Endothelial cell (in vitro differentiated cells): Measurements from ENCODE around the gene RIC8B. TPM values are rescaled to one million over a fixed set of nuclear protein-coding genes. Genes with fewer than 3 reads are reported as not detected.

Experiments used
- DNase-seq: peaks from one replicate; pipeline ENCODE4 v3.0.0; 2021; ENCODE audit warnings: low spot score
- H3K27ac Mint-ChIP-seq: one replicate; pipeline ENCODE4 v1.8.0; 2021; ENCODE audit warnings: mixed read lengths, inconsistent platforms; ENCODE audit not compliant: unreplicated experiment
- H3K27me3 Mint-ChIP-seq: one replicate; pipeline ENCODE4 v1.8.0; 2021; ENCODE audit warnings: mild to moderate bottlenecking, moderate library complexity, mixed read lengths, inconsistent platforms; ENCODE audit not compliant: unreplicated experiment
- H3K36me3 Mint-ChIP-seq: one replicate; pipeline ENCODE4 v1.8.0; 2021; ENCODE audit warnings: mild to moderate bottlenecking, low read depth, mixed read lengths, inconsistent platforms; ENCODE audit not compliant: unreplicated experiment
- H3K4me1 Mint-ChIP-seq: one replicate; pipeline ENCODE4 v1.8.0; 2021; ENCODE audit warnings: mild to moderate bottlenecking, mixed read lengths, inconsistent platforms; ENCODE audit not compliant: unreplicated experiment
- H3K4me3 Mint-ChIP-seq: one replicate; pipeline ENCODE4 v1.8.0; 2021; ENCODE audit warnings: mild to moderate bottlenecking, mixed read lengths, inconsistent platforms; ENCODE audit not compliant: unreplicated experiment
- H3K9me3 Mint-ChIP-seq: one replicate; pipeline ENCODE4 v1.8.0; 2021; ENCODE audit warnings: mixed read lengths, inconsistent platforms; ENCODE audit not compliant: unreplicated experiment
- CTCF ChIP-seq: fragments of 200-600 bp; sonication (generic); IDR thresholded peaks from one replicate; pipeline ENCODE4 v1.5.0; 2021; ENCODE audit warnings: antibody characterized with exemption; ENCODE audit not compliant: unreplicated experiment
- total RNA-seq: library from RNA; stranded (reverse); fragmentation: NEBNext Ultra II Directional; extraction: Animal tissue kit (Norgen Biotek cat#: 25700); gene quantifications from one replicate; pipeline ENCODE4 v1.2.1, GENCODE V29; 2021; ENCODE audit not compliant: unreplicated experiment

Gene RIC8B
- total RNA-seq, 1 donor from 2014 or later: 14.0 TPM

- Mint-ChIP-seq H3K27me3 (peaks cover 5% of the 10 kb centered on the region), H3K27ac (no peak overlapping the region), H3K9me3 (no peaks in the 10 kb centered on the region), H3K36me3 (no peaks in the 10 kb centered on the region), H3K4me3 (no peak overlapping the region), H3K4me1 (peaks cover 2% of the 10 kb centered on the region)
- no peak for DNase-seq
- TF ChIP-seq CTCF: no peak
Measured at GRCh38 chr12:106911581-106911980, 137.1 kb downstream of the RIC8B start.

GRCh38 chr12:106913456-106913855, 139.0 kb downstream of the RIC8B start:
- DNase-seq: no peak
- H3K36me3 Mint-ChIP-seq: no peaks in the 10 kb centered on the region
- peaks cover 5% of the 10 kb centered on the region for H3K27me3 Mint-ChIP-seq
- H3K4me3 Mint-ChIP-seq: no peak overlapping the region
- no peaks in the 10 kb centered on the region for H3K9me3 Mint-ChIP-seq
- H3K4me1 Mint-ChIP-seq: peaks cover 2% of the 10 kb centered on the region
- no peak for TF ChIP-seq CTCF
- no peak overlapping the region for H3K27ac Mint-ChIP-seq

- no peaks in the 10 kb centered on the region for H3K36me3 Mint-ChIP-seq
- H3K9me3 Mint-ChIP-seq: no peaks in the 10 kb centered on the region
- peaks cover 5% of the 10 kb centered on the region for H3K27me3 Mint-ChIP-seq
- DNase-seq: no peak
- no peak overlapping the region for H3K4me3 Mint-ChIP-seq
- no peak overlapping the region for H3K27ac Mint-ChIP-seq
- TF ChIP-seq CTCF: no peak
- peaks cover 11% of the 10 kb centered on the region for H3K4me1 Mint-ChIP-seq
Measured at GRCh38 chr12:106914796-106915634, 140.5 kb downstream of the RIC8B start.

- no peaks in the 10 kb centered on the region for H3K9me3 Mint-ChIP-seq
- H3K27me3 Mint-ChIP-seq: peaks cover 5% of the 10 kb centered on the region
- H3K4me1 Mint-ChIP-seq: peaks cover 11% of the 10 kb centered on the region
- no peak overlapping the region for H3K27ac Mint-ChIP-seq
- no peaks in the 10 kb centered on the region for H3K36me3 Mint-ChIP-seq
- no peak for TF ChIP-seq CTCF
- DNase-seq: no peak
- no peak overlapping the region for H3K4me3 Mint-ChIP-seq
Measured at GRCh38 chr12:106915635-106916026, 141.1 kb downstream of the RIC8B start.

GRCh38 chr12:106917503-106917902, 143.0 kb downstream of the RIC8B start:
- no peak overlapping the region for H3K27ac Mint-ChIP-seq
- H3K27me3 Mint-ChIP-seq: peaks cover 6% of the 10 kb centered on the region
- no peak for DNase-seq
- no peaks in the 10 kb centered on the region for H3K9me3 Mint-ChIP-seq
- H3K4me3 Mint-ChIP-seq: no peak overlapping the region
- peaks cover 11% of the 10 kb centered on the region for H3K4me1 Mint-ChIP-seq
- no peaks in the 10 kb centered on the region for H3K36me3 Mint-ChIP-seq
- no peak for TF ChIP-seq CTCF
